Type B pancreatic cell (in vitro differentiated cells): ENCODE data around the gene MYCBPAP. TPM values are rescaled to one million over a fixed set of nuclear protein-coding genes. Genes with fewer than 3 reads are reported as not detected.

Experiments used
- DNase-seq: peaks from one replicate; pipeline ENCODE4 v3.0.0; 2021; ENCODE audit warnings: mixed read lengths; ENCODE audit not compliant: unreplicated experiment; ENCODE audit errors: extremely low spot score
- H3K27ac Mint-ChIP-seq: 2 replicates; pipeline ENCODE4 v1.8.0; 2021; ENCODE audit warnings: mild to moderate bottlenecking, mixed read lengths
- H3K27me3 Mint-ChIP-seq: 2 replicates; pipeline ENCODE4 v1.8.0; 2021; ENCODE audit warnings: mixed read lengths
- H3K36me3 Mint-ChIP-seq: 2 replicates; pipeline ENCODE4 v1.8.0; 2021; ENCODE audit warnings: mixed read lengths
- H3K4me1 Mint-ChIP-seq: one replicate; pipeline ENCODE4 v1.8.0; 2021; ENCODE audit warnings: mixed read lengths; ENCODE audit not compliant: unreplicated experiment
- H3K4me3 Mint-ChIP-seq: 2 replicates; pipeline ENCODE4 v1.8.0; 2021; ENCODE audit warnings: mild to moderate bottlenecking, mixed read lengths
- H3K9me3 Mint-ChIP-seq: 2 replicates; pipeline ENCODE4 v1.8.0; 2021; ENCODE audit warnings: mixed read lengths
- total RNA-seq: library from RNA; stranded (reverse); gene quantifications from 2 replicates; pipeline ENCODE4 v1.2.1, GENCODE V29; 2021; ENCODE audit warnings: low replicate concordance
- TF ChIP-seq, protein P1 (sequence below): fragments of 200-600 bp; sonication (generic); conservative IDR thresholded peaks from 2 replicates; pipeline ENCODE4 v1.5.0; 2021; ENCODE audit warnings: antibody characterized with exemption, mild to moderate bottlenecking

Gene MYCBPAP
- total RNA-seq, 1 donor from 2014 or later, result 4.1 TPM

DNA sequence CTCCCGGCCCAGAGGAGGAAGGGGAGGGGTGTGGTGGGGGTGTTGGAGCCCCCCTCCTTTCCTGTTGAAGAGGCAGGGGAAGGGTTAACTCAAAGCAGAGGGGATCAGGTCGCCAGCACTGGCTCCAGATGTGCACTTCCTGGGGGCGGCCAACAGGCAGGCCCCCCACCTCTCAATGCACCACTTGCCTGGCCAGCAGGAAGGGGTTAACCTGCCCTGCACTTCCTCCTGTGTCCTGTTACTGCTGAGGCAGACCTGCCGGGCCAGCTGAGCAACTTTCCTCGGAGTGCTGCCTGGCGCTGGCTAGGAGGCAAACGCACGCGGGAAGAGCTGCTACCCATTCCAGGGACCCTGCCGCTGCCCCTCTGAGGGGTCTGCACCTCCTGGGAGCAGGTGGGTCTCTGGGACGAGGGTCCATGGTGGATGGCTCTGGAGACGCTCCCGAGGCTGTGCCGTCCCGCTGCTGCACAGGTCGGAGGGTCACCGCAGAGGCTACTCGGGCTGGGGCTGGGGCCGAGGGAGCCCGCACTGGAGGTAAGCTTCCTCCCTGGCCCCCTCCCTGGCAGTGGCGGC lies 24.3 kb downstream of the MYCBPAP start, which contains the start of gene EPN3:
Gene EPN3 (plus strand): TSS at position 284 of the 573 bp plus-strand sequence. CDS start 3,822 bp downstream, outside the sequence.
- Mint-ChIP-seq H3K9me3 (no peaks in the 10 kb centered on the region), H3K27me3 (peaks cover 16% of the 10 kb centered on the region), H3K4me1 (peaks cover 29% of the 10 kb centered on the region), H3K27ac (peak within 1 kb of the TSS; percentile 73), H3K36me3 (no peaks in the 10 kb centered on the region), H3K4me3 (peak within 1 kb of the TSS; percentile 90)
- TF ChIP-seq, protein P1, sequence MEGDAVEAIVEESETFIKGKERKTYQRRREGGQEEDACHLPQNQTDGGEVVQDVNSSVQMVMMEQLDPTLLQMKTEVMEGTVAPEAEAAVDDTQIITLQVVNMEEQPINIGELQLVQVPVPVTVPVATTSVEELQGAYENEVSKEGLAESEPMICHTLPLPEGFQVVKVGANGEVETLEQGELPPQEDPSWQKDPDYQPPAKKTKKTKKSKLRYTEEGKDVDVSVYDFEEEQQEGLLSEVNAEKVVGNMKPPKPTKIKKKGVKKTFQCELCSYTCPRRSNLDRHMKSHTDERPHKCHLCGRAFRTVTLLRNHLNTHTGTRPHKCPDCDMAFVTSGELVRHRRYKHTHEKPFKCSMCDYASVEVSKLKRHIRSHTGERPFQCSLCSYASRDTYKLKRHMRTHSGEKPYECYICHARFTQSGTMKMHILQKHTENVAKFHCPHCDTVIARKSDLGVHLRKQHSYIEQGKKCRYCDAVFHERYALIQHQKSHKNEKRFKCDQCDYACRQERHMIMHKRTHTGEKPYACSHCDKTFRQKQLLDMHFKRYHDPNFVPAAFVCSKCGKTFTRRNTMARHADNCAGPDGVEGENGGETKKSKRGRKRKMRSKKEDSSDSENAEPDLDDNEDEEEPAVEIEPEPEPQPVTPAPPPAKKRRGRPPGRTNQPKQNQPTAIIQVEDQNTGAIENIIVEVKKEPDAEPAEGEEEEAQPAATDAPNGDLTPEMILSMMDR, result no peak
- no peak for DNase-seq

DNA sequence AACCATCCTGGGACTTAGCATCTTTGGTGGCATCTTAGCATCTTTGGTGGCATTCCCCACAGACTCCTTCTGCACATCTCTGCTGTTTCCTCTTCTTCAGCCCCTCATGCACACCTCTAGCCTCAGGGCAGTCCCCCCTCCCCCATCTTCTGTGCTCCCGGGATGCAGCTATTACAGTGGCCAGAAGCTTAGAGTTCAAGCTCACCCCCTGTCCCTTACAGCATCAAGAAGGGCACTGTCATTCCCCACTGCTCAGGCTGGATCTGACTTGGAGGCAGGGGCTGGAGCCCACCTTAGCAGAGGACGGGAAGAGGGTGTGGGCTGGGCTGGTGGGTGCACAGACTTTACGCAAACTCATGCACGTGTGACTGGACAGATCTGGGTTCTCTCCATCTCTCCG lies 24.9 kb downstream of the MYCBPAP start:
- Mint-ChIP-seq H3K4me3 (peak overlapping the region; percentile 90), H3K9me3 (no peaks in the 10 kb centered on the region), H3K4me1 (peaks cover 29% of the 10 kb centered on the region), H3K27me3 (peaks cover 16% of the 10 kb centered on the region), H3K36me3 (no peaks in the 10 kb centered on the region), H3K27ac (peak overlapping the region; percentile 73)
- TF ChIP-seq, protein P1, result no peak
- DNase-seq, result no peak

DNA sequence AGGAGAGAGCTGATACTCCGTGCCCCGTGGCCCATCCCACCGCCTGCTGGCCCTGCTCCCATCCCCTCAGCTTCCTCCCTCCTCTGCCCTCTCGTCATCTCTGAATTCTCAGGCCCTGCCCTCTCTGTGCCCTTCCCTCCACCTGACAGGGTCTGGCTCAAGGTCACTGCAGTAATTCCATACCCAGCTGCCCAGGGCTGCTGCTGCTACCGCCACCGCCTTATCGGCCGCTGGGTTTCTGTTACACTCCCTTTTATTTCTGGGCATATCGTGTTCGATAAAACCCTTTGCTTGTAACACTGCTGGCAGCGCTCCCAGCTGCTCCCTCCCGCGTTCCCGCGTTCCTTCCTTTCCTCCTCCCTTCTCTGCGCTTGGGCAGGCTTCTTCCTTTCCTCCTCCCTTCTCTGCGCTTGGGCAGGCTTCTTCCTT lies 25.5 kb downstream of the MYCBPAP start:
- TF ChIP-seq, protein P1, result no peak
- H3K4me3 Mint-ChIP-seq, result peak overlapping the region; percentile 90
- no peaks in the 10 kb centered on the region for H3K36me3 Mint-ChIP-seq
- no peaks in the 10 kb centered on the region for H3K9me3 Mint-ChIP-seq
- H3K27me3 Mint-ChIP-seq, result peaks cover 16% of the 10 kb centered on the region
- no peak for DNase-seq
- peak overlapping the region; percentile 73 for H3K27ac Mint-ChIP-seq
- H3K4me1 Mint-ChIP-seq, result peaks cover 33% of the 10 kb centered on the region

DNA sequence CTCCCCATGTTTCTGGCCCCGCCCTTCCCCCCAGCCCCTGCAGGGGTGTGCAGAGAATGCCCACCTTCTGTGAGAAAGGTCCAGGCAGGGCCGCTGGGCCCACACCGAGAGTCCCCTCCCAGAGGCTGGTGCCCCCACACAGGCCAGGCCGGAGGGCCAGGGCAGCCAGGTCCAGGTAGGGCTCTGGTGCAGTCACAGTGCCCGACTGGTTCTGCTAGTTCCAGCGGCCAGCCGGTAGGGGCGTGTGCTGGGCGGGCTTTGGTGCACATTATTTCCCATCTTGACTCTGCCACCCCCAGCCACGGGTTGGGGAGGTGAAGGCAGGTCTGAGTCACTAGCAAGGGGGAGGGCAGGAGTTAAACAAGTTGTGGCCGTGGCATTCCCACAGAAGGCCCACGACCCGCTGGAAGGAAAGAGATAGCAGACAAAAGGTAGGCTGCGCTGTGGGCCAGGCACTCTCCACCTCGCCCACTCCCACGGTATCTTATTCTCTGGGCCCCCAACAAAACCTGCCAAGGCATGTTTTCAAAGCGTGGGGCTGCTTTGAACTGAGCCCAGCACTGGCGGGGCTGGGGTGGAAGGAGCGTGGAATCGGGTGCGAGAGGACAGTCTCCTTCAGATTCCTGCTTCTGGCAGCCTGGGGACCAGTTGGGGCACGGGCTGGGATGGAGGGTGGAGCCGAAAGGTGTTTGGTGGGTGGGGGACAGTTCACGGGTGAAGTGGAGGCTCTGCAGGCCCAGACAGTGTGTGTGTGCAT lies 26.2 kb downstream of the MYCBPAP start:
- H3K9me3 Mint-ChIP-seq, result no peaks in the 10 kb centered on the region
- peaks cover 33% of the 10 kb centered on the region for H3K4me1 Mint-ChIP-seq
- no peak for DNase-seq
- H3K36me3 Mint-ChIP-seq, result no peaks in the 10 kb centered on the region
- H3K27me3 Mint-ChIP-seq, result peaks cover 16% of the 10 kb centered on the region
- peak overlapping the region; percentile 73 for H3K27ac Mint-ChIP-seq
- TF ChIP-seq, protein P1, result peak; percentile 61
- peak overlapping the region; percentile 90 for H3K4me3 Mint-ChIP-seq

DNA sequence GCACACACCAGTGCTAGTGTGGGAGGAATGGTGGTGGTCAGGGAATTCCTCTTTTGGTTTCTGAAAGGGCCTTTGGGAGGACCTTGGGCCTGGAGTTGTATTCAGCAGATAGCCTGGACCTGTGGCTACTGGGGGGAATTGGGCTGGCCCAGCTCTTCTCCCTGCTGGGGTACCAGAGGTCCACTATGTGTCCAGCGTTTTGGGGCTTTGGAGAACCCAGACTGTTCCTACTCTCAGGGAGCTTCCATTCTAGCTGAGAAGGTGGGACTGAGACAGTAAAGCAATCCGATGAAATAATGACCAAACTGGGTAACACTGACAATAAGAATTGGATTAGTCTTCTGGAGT lies 26.7 kb downstream of the MYCBPAP start:
- H3K36me3 Mint-ChIP-seq, result peaks cover 3% of the 10 kb centered on the region
- peaks cover 16% of the 10 kb centered on the region for H3K27me3 Mint-ChIP-seq
- TF ChIP-seq, protein P1, result no peak
- no peaks in the 10 kb centered on the region for H3K9me3 Mint-ChIP-seq
- peak overlapping the region; percentile 73 for H3K27ac Mint-ChIP-seq
- DNase-seq, result no peak
- H3K4me3 Mint-ChIP-seq, result peak overlapping the region; percentile 90
- H3K4me1 Mint-ChIP-seq, result peaks cover 37% of the 10 kb centered on the region
